Endothelial cell (in vitro differentiated cells): ENCODE results near the gene SKI. TPM values are rescaled to one million over a fixed set of nuclear protein-coding genes. Genes with fewer than 3 reads are reported as not detected.

ENCODE experiments used
- DNase-seq: peaks from one replicate; pipeline ENCODE4 v3.0.0; 2021; ENCODE audit warnings: low spot score
- H3K27ac Mint-ChIP-seq: one replicate; pipeline ENCODE4 v1.8.0; 2021; ENCODE audit warnings: mixed read lengths, inconsistent platforms; ENCODE audit not compliant: unreplicated experiment
- H3K27me3 Mint-ChIP-seq: one replicate; pipeline ENCODE4 v1.8.0; 2021; ENCODE audit warnings: mild to moderate bottlenecking, moderate library complexity, mixed read lengths, inconsistent platforms; ENCODE audit not compliant: unreplicated experiment
- H3K36me3 Mint-ChIP-seq: one replicate; pipeline ENCODE4 v1.8.0; 2021; ENCODE audit warnings: mild to moderate bottlenecking, low read depth, mixed read lengths, inconsistent platforms; ENCODE audit not compliant: unreplicated experiment
- H3K4me1 Mint-ChIP-seq: one replicate; pipeline ENCODE4 v1.8.0; 2021; ENCODE audit warnings: mild to moderate bottlenecking, mixed read lengths, inconsistent platforms; ENCODE audit not compliant: unreplicated experiment
- H3K4me3 Mint-ChIP-seq: one replicate; pipeline ENCODE4 v1.8.0; 2021; ENCODE audit warnings: mild to moderate bottlenecking, mixed read lengths, inconsistent platforms; ENCODE audit not compliant: unreplicated experiment
- H3K9me3 Mint-ChIP-seq: one replicate; pipeline ENCODE4 v1.8.0; 2021; ENCODE audit warnings: mixed read lengths, inconsistent platforms; ENCODE audit not compliant: unreplicated experiment
- CTCF ChIP-seq: fragments of 200-600 bp; sonication (generic); IDR thresholded peaks from one replicate; pipeline ENCODE4 v1.5.0; 2021; ENCODE audit warnings: antibody characterized with exemption; ENCODE audit not compliant: unreplicated experiment
- total RNA-seq: library from RNA; stranded (reverse); fragmentation: NEBNext Ultra II Directional; extraction: Animal tissue kit (Norgen Biotek cat#: 25700); gene quantifications from one replicate; pipeline ENCODE4 v1.2.1, GENCODE V29; 2021; ENCODE audit not compliant: unreplicated experiment

Gene SKI
- total RNA-seq, 1 donor from 2014 or later: 73.3 TPM

GRCh38 chr1:2197707-2198165 is 30.4 kb upstream of the SKI start:
- Mint-ChIP-seq H3K27me3 (peaks cover 8% of the 10 kb centered on the region), H3K36me3 (no peaks in the 10 kb centered on the region), H3K4me1 (no peaks in the 10 kb centered on the region), H3K4me3 (no peak overlapping the region), H3K9me3 (no peaks in the 10 kb centered on the region), H3K27ac (no peak overlapping the region)
- TF ChIP-seq CTCF: no peak
- no peak for DNase-seq

GRCh38 chr1:2198571-2198970 is 29.5 kb upstream of the SKI start:
- H3K4me3 Mint-ChIP-seq: no peak overlapping the region
- peaks cover 8% of the 10 kb centered on the region for H3K27me3 Mint-ChIP-seq
- H3K36me3 Mint-ChIP-seq: no peaks in the 10 kb centered on the region
- DNase-seq: no peak
- no peak overlapping the region for H3K27ac Mint-ChIP-seq
- TF ChIP-seq CTCF: no peak
- no peaks in the 10 kb centered on the region for H3K4me1 Mint-ChIP-seq
- no peaks in the 10 kb centered on the region for H3K9me3 Mint-ChIP-seq

- no peaks in the 10 kb centered on the region for H3K36me3 Mint-ChIP-seq
- H3K27ac Mint-ChIP-seq: peak overlapping the region; percentile 21
- H3K9me3 Mint-ChIP-seq: no peaks in the 10 kb centered on the region
- peak overlapping the region; percentile 42 for H3K4me3 Mint-ChIP-seq
- H3K4me1 Mint-ChIP-seq: no peaks in the 10 kb centered on the region
- no peak for TF ChIP-seq CTCF
- H3K27me3 Mint-ChIP-seq: peaks cover 9% of the 10 kb centered on the region
- peak; percentile 54 for DNase-seq
These were observed 28.9 kb upstream of the SKI start for GRCh38 chr1:2199042-2199810.

GRCh38 chr1:2200308-2200943 is 27.7 kb upstream of the SKI start:
- no peak overlapping the region for H3K27ac Mint-ChIP-seq
- no peak overlapping the region for H3K4me3 Mint-ChIP-seq
- no peaks in the 10 kb centered on the region for H3K4me1 Mint-ChIP-seq
- H3K9me3 Mint-ChIP-seq: no peaks in the 10 kb centered on the region
- no peaks in the 10 kb centered on the region for H3K36me3 Mint-ChIP-seq
- no peak for DNase-seq
- no peak for TF ChIP-seq CTCF
- peaks cover 11% of the 10 kb centered on the region for H3K27me3 Mint-ChIP-seq

- DNase-seq: no peak
- no peak for TF ChIP-seq CTCF
- H3K9me3 Mint-ChIP-seq: no peaks in the 10 kb centered on the region
- H3K36me3 Mint-ChIP-seq: no peaks in the 10 kb centered on the region
- no peaks in the 10 kb centered on the region for H3K4me1 Mint-ChIP-seq
- H3K27me3 Mint-ChIP-seq: peaks cover 11% of the 10 kb centered on the region
- H3K27ac Mint-ChIP-seq: no peak overlapping the region
- no peak overlapping the region for H3K4me3 Mint-ChIP-seq
These were observed 27.1 kb upstream of the SKI start for GRCh38 chr1:2201062-2201461.
